GM21825 (cell line): ENCODE results near the gene RDX.
A peak's percentile ranks its signal among the peaks of the same experiment; 100 is the strongest.
"Not testable (repeated sequence)": the region's sequence is repeated elsewhere in the genome, so short reads cannot be mapped to it uniquely, and the experiment has no call there.

ENCODE experiments used
- ATAC-seq: cut with Tn5 transposase; IDR thresholded peaks from one replicate; pipeline ENCODE4 v1.9.1; 2021; ENCODE audit warnings: mild to moderate bottlenecking, moderate library complexity; ENCODE audit not compliant: unreplicated experiment

RDX gene

DNA sequence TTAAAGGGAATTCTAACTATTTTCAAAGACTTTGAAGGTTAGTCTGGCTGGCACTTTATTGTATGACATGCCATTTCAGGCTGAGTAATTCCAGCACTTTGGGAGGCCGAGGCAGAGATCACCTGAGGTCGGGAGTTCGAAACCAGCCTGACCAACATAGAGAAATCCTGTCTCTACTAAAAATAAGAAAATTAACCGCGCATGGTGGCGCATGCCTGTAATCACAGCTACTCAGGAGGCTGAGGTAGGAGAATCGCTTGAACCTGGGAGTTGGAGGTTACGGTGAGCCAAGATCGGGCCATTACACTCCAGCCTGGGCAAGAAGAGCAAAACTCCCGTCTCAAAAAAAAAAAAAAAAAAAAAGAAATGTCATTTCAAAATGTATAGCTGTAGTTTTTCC, 95.6 kb downstream of the RDX start:
- ATAC-seq, result no peak

- no peak for ATAC-seq
Measured at GRCh38 chr11:110200241-110200640, 96.2 kb downstream of the RDX start.

DNA sequence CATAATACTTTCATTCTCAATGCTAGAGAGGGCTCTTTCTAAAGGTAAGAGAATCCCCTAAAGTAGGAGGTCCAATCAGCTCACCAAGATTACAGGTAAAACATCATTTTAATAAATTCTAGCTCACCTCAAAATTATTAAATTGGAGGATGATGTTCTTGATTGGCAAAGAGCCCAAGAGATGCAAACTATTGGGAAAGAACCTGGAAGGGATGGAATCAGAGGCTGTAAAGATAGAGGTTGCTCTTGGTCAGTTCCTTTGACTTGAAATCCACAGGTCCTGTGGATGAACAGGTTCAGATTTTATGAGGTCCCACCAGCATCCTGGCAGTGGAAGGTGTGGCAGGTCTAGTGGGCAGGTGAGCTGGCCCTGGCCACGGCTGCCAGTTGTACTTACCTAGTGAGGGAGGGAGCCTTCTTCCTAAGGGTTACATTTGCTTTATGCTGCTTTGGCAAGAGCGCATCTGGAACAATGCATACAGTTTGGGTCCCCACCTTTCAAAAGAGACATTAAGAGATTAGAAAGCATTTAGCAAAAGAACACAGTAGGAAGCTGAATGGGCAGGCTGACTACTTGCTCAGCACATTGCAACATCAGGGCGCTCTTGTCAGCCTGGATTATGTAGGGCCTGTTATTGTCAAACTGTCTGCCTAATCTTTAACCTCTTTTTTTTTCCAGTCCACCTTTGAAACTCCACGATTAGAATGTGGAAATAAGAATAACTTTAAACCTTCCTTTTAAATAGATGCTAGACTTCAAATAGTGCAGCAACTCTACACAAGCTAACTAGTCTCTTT, 97.0 kb downstream of the RDX start:
- ATAC-seq, result no peak

DNA sequence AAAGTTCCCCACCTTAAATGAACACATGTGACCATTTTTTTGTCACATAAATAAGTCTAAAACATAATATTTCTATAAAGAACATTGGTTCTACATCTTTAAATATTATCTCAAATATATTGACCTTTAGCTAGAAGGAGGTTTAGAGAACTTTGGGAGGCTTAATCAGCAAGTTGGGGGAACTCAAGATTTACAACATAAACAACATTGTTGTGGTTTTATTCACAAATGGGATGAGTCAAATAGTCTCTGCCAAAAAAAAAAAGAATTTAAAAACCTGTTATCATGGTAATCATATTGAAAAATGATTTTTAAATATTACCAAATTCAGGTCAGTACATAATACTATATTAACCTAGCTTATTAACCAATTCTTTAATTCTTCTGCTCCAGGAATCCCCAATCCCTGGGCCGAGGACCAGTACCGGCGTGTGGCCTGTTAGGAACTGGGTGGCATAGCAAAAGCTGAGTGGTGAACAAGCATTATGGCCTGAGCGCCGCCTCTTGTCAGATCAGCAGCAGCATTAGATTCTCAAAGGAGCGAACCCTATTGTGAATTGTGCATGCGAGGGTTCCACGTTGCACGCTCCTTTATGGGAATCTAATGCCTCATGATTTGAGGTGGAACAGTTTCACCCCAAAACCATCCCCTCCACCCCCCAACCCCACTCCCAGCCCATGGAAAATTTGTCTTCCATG, 98.2 kb downstream of the RDX start:
- no peak for ATAC-seq

- ATAC-seq, result no peak
Measured at GRCh38 chr11:110196884-110197420, 99.5 kb downstream of the RDX start.

GRCh38 chr11:110196241-110196754, 100.1 kb downstream of the RDX start:
- ATAC-seq, result no peak

GRCh38 chr11:110194211-110194766, 102.1 kb downstream of the RDX start:
- not testable (repeated sequence) for ATAC-seq

DNA sequence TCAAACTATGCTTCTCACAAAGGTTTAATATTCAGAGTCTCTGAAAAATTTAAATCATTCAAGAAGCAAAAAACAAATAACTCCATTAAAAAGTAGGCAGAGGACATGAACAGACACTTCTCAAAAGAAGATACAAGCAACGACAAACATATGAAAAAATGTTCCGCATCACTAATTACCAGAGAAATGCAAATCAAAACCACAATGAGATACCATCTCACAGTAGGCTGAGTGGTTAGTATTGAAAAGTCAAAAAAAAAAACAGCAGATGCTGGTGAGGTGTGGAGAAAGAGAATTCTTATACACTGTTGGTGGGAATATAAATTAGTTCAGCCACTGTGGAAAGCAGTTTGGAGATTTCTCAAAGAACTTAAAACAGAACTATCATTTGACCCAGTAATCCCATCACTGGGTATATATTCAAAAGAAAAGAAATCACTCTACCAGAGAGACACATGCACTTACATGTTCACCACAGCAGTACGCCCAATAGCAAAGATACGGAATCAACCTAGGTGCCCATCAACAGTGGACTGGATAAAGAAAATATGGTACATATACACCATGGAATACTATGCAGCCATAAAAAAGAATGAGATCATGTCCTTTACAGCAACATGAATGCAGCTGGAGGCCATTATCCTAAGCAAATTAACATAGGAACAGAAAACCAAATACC, 103.7 kb downstream of the RDX start:
- peak; percentile 69 for ATAC-seq

- no peak for ATAC-seq
Measured at GRCh38 chr11:110190885-110191284, 105.5 kb downstream of the RDX start.

- ATAC-seq, result no peak
Measured at GRCh38 chr11:110187731-110188130, 108.7 kb downstream of the RDX start.

DNA sequence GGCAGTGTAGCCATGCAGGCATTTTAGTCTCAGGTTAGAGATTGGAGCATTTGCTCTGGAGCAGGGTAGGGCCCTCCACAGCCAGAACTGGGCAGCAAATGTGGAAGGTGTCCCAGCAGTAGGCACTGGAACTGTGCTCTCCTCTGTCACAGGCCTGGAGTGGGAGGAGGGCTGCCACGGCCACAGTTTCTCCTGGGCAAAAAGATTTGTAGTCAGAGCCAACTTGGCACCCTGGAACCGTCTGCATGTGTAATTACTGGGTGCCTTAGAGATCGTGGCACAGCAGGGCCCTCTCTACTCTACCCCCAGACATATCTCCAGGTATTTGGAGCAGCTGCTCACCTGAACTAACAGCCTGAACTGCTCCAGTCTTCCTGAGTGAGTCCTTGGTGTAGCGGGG, 109.5 kb downstream of the RDX start:
- ATAC-seq, result no peak

GRCh38 chr11:110186456-110186855, 110.0 kb downstream of the RDX start:
- ATAC-seq, result no peak

DNA sequence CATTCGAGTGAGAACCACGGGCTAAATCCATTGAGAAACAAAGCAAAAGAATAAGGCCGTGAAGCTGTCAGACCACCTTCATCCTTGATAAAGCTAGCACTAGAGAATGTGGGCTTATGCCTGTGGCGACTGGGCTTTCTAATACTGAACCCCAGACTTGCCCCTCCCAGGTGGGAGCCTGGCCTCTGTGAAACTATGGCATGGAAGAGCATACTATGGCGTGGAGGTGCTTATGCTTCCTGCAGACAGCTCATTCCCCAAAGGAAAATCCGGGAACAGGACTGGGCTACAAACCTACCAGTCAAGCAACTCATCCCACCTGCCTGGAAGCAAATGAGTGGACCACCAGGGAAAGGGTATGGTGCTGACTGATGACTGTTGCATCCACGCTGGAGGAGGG, 110.8 kb downstream of the RDX start:
- no peak for ATAC-seq

DNA sequence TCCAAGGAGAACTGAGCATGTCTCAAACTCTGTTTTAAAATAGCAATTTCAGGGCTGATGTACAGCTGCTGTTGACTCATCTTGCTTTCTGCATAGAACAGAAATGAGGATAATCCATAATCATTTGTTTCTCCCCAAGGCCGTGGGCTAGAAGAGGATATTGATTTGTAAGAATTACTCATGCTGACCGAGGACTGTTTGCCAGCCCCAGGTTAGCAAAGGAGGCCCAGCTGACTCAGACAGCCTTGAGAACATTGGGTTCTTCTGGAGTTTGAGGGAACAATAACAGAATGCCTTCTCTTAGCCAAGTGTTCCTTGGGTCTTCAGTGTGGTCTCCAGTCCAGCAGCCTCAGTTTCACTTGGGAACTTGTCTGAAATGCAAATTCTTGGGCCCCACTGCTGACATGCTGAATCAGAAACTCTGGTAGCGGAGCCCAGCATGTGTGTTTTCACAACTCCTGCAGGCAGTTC, 111.3 kb downstream of the RDX start:
- ATAC-seq, result no peak

DNA sequence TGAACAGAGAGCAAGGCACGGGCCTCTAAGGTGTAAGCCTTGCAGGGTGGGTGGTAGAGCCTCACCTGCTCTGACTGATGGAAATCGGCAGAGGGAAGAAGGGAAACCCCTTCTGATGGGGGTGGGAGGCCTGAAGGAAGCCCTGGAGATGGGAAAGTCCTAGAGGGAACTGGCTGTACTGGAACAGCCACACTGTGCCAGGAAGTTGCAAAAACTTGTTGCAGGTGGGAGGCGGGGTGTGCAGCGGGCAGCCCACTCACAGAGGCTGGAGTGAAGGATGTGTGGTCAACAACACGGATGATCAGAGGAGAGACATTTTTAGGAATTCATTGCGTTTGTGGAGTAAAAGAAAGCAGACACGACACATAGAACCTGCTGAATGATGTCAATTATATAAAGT, 112.0 kb downstream of the RDX start:
- ATAC-seq, result no peak

DNA sequence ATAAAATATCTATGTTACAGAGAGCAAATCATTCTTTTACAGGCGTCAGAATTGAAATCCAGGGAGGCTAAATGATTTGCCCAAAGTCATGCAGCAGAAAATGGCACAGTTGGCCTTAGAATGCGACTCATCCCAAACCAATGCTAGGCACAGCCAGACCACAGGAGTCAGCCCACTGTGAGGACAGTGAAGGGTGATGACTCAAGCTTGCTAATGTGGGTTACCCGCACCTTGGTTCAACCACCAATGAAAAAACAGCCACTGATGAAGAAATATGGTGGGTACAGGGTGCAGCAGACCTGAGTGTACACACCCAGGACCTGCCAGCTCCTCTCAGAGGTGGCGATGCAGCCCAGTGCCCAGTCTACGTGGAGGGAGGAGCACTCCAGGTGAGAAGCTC, 113.5 kb downstream of the RDX start:
- no peak for ATAC-seq

DNA sequence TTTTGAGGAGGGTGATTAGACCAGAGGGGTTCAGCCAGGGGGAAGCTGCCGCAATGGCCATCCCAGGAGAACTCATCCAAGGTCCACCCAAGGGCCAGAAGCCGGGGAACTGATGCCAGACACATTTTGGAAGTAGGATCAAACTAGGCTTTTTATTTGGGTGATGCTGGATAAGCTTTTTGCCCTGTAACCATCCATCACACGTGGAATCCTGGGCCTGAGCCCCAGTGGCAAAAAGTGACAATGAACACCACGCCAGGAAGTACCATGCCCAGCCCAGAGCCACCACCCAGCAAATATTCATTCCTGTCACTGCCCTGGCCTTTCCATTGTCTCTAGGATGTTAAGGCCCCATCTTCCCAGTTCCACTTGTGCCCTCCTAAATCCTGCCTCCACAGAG, 117.3 kb downstream of the RDX start:
- ATAC-seq, result no peak

DNA sequence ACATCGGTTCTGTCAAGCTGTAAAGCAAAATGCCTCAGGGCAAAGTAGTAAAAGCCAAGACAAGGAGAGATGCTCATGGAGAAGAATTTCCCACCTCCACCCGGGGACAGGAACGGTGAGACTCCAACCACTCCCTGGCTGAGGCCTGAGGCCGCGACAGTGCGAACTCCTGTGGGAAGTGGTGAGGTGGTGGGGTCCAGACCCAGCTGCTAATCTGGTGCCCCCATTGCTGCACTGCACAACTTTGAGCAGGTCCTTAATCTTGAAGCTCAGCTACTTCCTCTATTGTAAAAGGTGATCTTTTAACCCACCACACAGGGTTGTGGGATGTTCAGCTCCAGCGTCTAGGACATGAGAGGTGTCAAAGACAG, 119.3 kb downstream of the RDX start:
- no peak for ATAC-seq

- ATAC-seq, result no peak
Measured at GRCh38 chr11:110176366-110177085, 119.9 kb downstream of the RDX start.

DNA sequence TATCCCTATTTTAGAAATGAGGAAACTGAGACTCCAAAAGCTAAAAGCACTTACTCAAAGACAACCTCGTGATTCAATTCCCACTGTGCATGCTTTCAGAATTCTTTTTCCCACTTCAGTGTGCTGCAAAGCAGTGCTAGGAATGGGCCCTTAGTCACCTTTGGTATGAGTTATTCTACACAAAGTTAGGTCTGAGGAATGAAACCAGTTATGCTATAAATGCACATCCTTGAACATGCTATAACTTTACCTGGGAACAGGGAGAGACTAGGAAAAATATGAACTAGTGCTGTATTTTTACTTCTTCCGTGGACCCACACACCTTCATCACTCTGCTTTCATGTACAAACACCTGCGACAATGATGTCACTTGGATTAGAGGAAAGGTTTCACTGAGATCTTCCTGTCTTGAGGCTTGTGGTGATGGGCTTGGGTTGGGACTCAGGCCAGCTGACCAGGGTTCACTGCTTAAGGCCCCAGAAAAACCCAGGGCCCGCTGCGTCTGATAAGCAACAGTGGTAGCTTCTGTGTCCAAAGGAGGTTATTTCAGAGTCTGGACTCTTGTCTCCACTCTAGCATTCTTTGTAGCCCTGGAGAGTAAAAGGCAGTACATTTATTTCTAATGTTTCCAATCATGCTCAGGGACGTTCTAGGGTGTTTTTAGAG, 121.6 kb downstream of the RDX start:
- no peak for ATAC-seq
